K562 (cell line): ENCODE results near the gene DBF4B. TPM values are rescaled to one million over a fixed set of nuclear protein-coding genes. Genes with fewer than 3 reads are reported as not detected.

Experiments
- BACH1 ChIP-seq: fragments of 200-800 bp; sonication (Bioruptor generic); IDR thresholded peaks from 2 replicates; pipeline ENCODE4 v1.6.1; 2016; ENCODE audit warnings: missing genetic modification characterization, missing compliant biosample characterization
- DIDO1 ChIP-seq: fragments of 450-650 bp; IDR thresholded peaks from 2 replicates; pipeline ENCODE4 v1.6.1; 2016; ENCODE audit warnings: low read depth, missing biosample characterization, missing genetic modification characterization
- EHMT2 ChIP-seq: fragments of 450-650 bp; IDR thresholded peaks from 2 replicates; pipeline ENCODE4 v1.6.1; 2018; ENCODE audit warnings: antibody characterized with exemption
- ETV1 ChIP-seq: fragments of 450-650 bp; conservative IDR thresholded peaks from 2 replicates; pipeline ENCODE4 v1.6.1; 2016; ENCODE audit warnings: missing genetic modification characterization, control low read depth, low read depth, missing compliant biosample characterization
- MAX ChIP-seq: sonication (generic); formaldehyde crosslinking; IDR thresholded peaks from 2 replicates; pipeline ENCODE4 v1.9.0; 2022; ENCODE audit warnings: mild to moderate bottlenecking, missing genetic modification reagents
- TAF9B ChIP-seq: fragments of 450-650 bp; IDR thresholded peaks from 2 replicates; pipeline ENCODE4 v1.6.1; 2018; ENCODE audit warnings: mild to moderate bottlenecking; ENCODE audit not compliant: partially characterized antibody
- VEZF1 ChIP-seq: fragments of 200-800 bp; sonication (Bioruptor generic); IDR thresholded peaks from 2 replicates; pipeline ENCODE4 v1.6.1; 2017; ENCODE audit warnings: missing genetic modification characterization, missing compliant biosample characterization
- ZNF232 ChIP-seq: sonication (generic); formaldehyde crosslinking; IDR thresholded peaks from 2 replicates; pipeline ENCODE4 v1.8.0; 2022; ENCODE audit warnings: mild to moderate bottlenecking, missing genetic modification reagents
- ZNF695 ChIP-seq: fragments of 450-650 bp; formaldehyde crosslinking; IDR thresholded peaks from 2 replicates; pipeline ENCODE4 v1.4.0; 2020; ENCODE audit warnings: mild to moderate bottlenecking, moderate library complexity
- polyA plus RNA-seq, 8 experiments: library from polyadenylated mRNA; depleted of rRNA in 4 of 8; stranded (reverse) in 5 of 8; unstranded in 3 of 8; fragments of >200 nt; fragmentation: Nextera tagmentation in 2 of 8; fragmentation: Illumina TruSeq in 1 of 8; extraction: Ambion mirVana in 2 of 8; extraction: Trizol in 1 of 8; gene quantifications; 2 replicates each; pipeline versions ENCODE4 v1.2.1 to v1.2.3, GENCODE V29; 2011 to 2014; ENCODE audit warnings: inconsistent platforms in 1 of 8, missing spikeins in 1 of 8
- total RNA-seq, 7 experiments: library from RNA; depleted of rRNA in 6 of 7; stranded (reverse); fragments of >200 nt in 6 of 7; fragmentation: Illumina TruSeq in 2 of 7; extraction: Trizol in 2 of 7; gene quantifications; 2 replicates each; pipeline versions ENCODE4 v1.2.1 to v1.2.3, GENCODE V29; 2011 to 2021; ENCODE audit warnings: low replicate concordance in 1 of 7

Gene DBF4B
- total and polyA plus RNA-seq, 9 of the 15 experiments (the other 6 are each of a cell fraction or from before 2014, with no cell fraction given) = 2.5 to 26.9 (median 14.6) TPM

DNA sequence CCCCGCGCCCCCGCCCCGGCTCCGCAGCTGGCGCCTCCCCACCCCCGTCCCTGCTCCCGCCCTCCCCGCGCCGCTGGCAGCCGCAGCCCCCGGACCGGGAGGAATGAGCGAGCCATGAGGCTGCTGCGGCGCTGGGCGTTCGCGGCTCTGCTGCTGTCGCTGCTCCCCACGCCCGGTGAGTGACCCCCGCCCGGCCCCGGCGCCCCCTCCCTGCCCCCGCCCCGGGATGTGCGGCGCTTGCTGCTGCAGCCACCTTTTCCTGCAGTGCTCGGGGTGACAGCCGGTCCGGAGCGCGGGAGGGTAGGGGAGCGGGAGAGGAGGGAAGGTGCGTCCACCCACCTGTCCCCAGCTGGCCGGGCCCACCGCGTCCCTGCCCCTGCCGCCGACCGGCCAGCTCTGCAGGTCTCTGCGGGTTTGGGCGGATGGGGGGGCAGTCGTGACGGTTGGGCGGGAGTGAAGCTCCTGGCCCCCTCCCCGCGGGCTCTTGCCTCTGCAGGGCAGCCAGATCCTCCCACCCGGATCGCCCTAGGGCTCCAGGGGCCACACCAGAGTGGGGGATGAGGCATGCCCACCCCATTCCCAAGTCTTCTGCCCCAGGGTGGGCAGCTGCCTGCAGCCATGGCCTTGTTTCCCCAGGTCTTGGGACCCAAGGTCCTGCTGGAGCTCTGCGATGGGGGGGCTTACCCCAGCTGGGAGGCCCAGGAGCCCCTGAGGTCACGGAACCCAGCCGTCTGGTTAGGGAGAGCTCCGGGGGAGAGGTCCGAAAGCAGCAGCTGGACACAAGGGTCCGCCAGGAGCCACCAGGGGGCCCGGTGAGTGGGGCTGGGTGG, 50.8 kb downstream of the DBF4B start (continued):
- TF ChIP-seq VEZF1 (CRISPR knock-in tag) (no peak; the same call in none of the 2 replicates), ETV1 (tag) (no peak), DIDO1 (tag) (no peak), TAF9B (no peak), ZNF232 (no peak), MAX (CRISPR knock-in tag) (0 out of 2 replicates have a peak, but pooled peaks have one; percentile 38), EHMT2 (no peak), BACH1 (tag) (no peak), ZNF695 (CRISPR knock-in tag) (no peak)
- TF ChIP-seq, all 486 proteins: peak for 3
